ENCODE results near the gene SPON1.

DNA sequence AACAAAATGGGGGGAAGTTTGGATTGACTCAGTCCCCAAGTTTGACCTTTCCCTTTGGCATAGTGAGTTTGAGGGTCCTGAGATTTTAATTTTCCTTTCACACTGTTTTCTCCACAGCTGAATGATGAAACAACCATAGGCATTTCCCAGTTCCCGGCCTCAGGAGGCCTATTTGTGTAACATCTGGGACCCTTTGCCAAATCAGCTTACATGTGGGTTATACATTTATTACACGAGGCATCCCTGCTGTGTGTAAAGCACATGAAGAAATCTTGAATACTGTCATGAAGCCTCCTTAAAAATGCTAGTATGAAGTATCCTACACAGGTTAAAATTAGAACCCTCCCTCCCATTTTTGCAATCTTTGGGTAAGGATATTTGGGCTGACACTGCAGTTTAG is 44.6 kb upstream of the SPON1 start:
- no peak for TF ChIP-seq EZH2phosphoT487 (IDR thresholded peaks at IDR 0.05; ENCODE audit: insufficient read depth, low read depth)
- TF ChIP-seq EZH2 (IDR thresholded peaks at IDR 0.05; ENCODE audit: insufficient read depth, poor library complexity, severe bottlenecking), result no peak

Data from GM23248 (cell line).